Panc1 (cell line): ENCODE data around the gene ILK.

Source experiments
- CTCF ChIP-seq: fragments of 450-650 bp; IDR thresholded peaks from 2 replicates; pipeline ENCODE4 v1.5.1; 2017; ENCODE audit warnings: mild to moderate bottlenecking
- POLR2AphosphoS5 ChIP-seq: IDR thresholded peaks from 2 replicates; pipeline ENCODE4 v1.6.1; 2012; ENCODE audit warnings: mild to moderate bottlenecking, low read depth, low read length, moderate library complexity
- TCF7L2 ChIP-seq: IDR thresholded peaks from 2 replicates; pipeline ENCODE4 v1.6.1; 2011; ENCODE audit warnings: mild to moderate bottlenecking, low read depth, low read length, inconsistent platforms
- TF ChIP-seq, protein P1 (sequence below), 2 experiments: IDR thresholded peaks; 2 replicates each; pipeline ENCODE4 v1.6.1; 2011 to 2012; ENCODE audit warnings: low read depth in 2 of 2, control low read depth in 1 of 2, low read length in 1 of 2, mild to moderate bottlenecking in 1 of 2, moderate library complexity in 1 of 2; ENCODE audit not compliant: insufficient read depth in 1 of 2

- TF ChIP-seq CTCF (no peak), POLR2AphosphoS5 (no peak), TCF7L2 (no peak)
- TF ChIP-seq, protein P1, sequence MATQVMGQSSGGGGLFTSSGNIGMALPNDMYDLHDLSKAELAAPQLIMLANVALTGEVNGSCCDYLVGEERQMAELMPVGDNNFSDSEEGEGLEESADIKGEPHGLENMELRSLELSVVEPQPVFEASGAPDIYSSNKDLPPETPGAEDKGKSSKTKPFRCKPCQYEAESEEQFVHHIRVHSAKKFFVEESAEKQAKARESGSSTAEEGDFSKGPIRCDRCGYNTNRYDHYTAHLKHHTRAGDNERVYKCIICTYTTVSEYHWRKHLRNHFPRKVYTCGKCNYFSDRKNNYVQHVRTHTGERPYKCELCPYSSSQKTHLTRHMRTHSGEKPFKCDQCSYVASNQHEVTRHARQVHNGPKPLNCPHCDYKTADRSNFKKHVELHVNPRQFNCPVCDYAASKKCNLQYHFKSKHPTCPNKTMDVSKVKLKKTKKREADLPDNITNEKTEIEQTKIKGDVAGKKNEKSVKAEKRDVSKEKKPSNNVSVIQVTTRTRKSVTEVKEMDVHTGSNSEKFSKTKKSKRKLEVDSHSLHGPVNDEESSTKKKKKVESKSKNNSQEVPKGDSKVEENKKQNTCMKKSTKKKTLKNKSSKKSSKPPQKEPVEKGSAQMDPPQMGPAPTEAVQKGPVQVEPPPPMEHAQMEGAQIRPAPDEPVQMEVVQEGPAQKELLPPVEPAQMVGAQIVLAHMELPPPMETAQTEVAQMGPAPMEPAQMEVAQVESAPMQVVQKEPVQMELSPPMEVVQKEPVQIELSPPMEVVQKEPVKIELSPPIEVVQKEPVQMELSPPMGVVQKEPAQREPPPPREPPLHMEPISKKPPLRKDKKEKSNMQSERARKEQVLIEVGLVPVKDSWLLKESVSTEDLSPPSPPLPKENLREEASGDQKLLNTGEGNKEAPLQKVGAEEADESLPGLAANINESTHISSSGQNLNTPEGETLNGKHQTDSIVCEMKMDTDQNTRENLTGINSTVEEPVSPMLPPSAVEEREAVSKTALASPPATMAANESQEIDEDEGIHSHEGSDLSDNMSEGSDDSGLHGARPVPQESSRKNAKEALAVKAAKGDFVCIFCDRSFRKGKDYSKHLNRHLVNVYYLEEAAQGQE (IDR thresholded peaks at IDR 0.05; ENCODE audit: insufficient read depth in 1 of 2, low read depth in 2 of 2, low read length in 1 of 2): no peak
Measured at GRCh38 chr11:6601041-6601461, 2.5 kb upstream of the ILK start.
